GM12891 (cell line): ENCODE results near the gene FGF14.

Experiments used
- POLR2A ChIP-seq: IDR thresholded peaks from 2 replicates; pipeline ENCODE4 v1.6.1; 2011; ENCODE audit warnings: low read depth, low read length, control low read depth
- POLR2AphosphoS5 ChIP-seq: IDR thresholded peaks from 2 replicates; pipeline ENCODE4 v1.6.1; 2011; ENCODE audit warnings: low read depth, low read length, control low read depth
- POU2F2 ChIP-seq: IDR thresholded peaks from 2 replicates; pipeline ENCODE4 v1.6.1; 2011; ENCODE audit warnings: low read depth, mild to moderate bottlenecking, control low read depth, low read length, moderate library complexity
- TAF1 ChIP-seq: IDR thresholded peaks from 2 replicates; pipeline ENCODE4 v1.6.1; 2011; ENCODE audit warnings: low read depth, low read length, control low read depth

- TF ChIP-seq POU2F2 = no peak
- no peak for TF ChIP-seq TAF1
- no peak for TF ChIP-seq POLR2A
- TF ChIP-seq POLR2AphosphoS5 = no peak
Observed at GRCh38 chr13:102040812-102041211, 361.0 kb downstream of the FGF14 start.
